ENCODE data around the gene AOX1. TPM values are rescaled to one million over a fixed set of nuclear protein-coding genes. Genes with fewer than 3 reads are reported as not detected.

AOX1 gene
- polyA plus RNA-seq, 1 experiment: 10.2 TPM

- H3K36me3 ChIP-seq (ENCODE audit: control insufficient read depth, insufficient read depth, low read length): no peaks in the 10 kb centered on the region
- DNase-seq (ENCODE audit: low read depth): no peak
- ChIA-PET POLR2A (no interaction called here), CTCF (interaction anchor here (0.6 to 5.6 kb wide), 7 partner anchors 11 to 131 kb away, joined by 3 to 92 read pairs (median 5); no protein-coding TSS in a partner anchor)
- H3K4me3 ChIP-seq (ENCODE audit: low read depth, low read length): no peak overlapping the region
- H3K27me3 ChIP-seq (ENCODE audit: control insufficient read depth, insufficient read depth, low read length): no peaks in the 10 kb centered on the region
- TF ChIP-seq CTCF (IDR thresholded peaks at IDR 0.05; ENCODE audit: insufficient read depth, low read depth, low read length): peak; percentile 31; the same call in 1 of the 2 replicates
Observed at GRCh38 chr2:200615247-200615646, 29.4 kb downstream of the AOX1 start.

GRCh38 chr2:200616193-200616592 lies 30.4 kb downstream of the AOX1 start:
- Histone ChIP-seq H3K36me3 (ENCODE audit: control insufficient read depth, insufficient read depth, low read length) (no peaks in the 10 kb centered on the region), H3K27me3 (ENCODE audit: control insufficient read depth, insufficient read depth, low read length) (no peaks in the 10 kb centered on the region), H3K4me3 (ENCODE audit: low read depth, low read length) (no peak overlapping the region)
- ChIA-PET CTCF (interaction anchor here (0.8 to 5.6 kb wide), 7 partner anchors 10 to 97 kb away, joined by 3 to 92 read pairs (median 5); partner anchors contain the start of gene AOX1), POLR2A (no interaction called here)
- no peak for DNase-seq (ENCODE audit: low read depth)
- no peak for TF ChIP-seq CTCF (IDR thresholded peaks at IDR 0.05; ENCODE audit: insufficient read depth, low read depth, low read length)

DNA sequence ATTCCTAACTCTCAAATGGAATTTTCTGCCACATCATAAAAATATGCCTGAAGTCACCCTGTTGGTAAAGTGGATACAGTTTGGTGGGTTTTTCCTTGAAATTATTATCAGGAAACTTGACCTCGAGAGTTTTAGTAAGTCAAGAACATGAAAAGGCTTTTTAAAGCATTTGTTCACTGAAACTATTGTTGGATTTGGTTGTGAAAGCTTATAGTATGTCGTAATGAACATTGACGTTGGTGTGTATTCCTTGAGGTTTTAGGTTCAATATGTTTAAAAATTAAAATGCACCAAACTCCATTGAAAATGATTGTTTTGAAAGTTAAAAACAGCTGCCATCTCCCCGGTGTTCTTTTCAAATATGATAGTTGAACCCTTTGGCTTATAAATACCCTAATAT lies 30.8 kb downstream of the AOX1 start:
- no peak overlapping the region for H3K4me3 ChIP-seq (ENCODE audit: low read depth, low read length)

DNA sequence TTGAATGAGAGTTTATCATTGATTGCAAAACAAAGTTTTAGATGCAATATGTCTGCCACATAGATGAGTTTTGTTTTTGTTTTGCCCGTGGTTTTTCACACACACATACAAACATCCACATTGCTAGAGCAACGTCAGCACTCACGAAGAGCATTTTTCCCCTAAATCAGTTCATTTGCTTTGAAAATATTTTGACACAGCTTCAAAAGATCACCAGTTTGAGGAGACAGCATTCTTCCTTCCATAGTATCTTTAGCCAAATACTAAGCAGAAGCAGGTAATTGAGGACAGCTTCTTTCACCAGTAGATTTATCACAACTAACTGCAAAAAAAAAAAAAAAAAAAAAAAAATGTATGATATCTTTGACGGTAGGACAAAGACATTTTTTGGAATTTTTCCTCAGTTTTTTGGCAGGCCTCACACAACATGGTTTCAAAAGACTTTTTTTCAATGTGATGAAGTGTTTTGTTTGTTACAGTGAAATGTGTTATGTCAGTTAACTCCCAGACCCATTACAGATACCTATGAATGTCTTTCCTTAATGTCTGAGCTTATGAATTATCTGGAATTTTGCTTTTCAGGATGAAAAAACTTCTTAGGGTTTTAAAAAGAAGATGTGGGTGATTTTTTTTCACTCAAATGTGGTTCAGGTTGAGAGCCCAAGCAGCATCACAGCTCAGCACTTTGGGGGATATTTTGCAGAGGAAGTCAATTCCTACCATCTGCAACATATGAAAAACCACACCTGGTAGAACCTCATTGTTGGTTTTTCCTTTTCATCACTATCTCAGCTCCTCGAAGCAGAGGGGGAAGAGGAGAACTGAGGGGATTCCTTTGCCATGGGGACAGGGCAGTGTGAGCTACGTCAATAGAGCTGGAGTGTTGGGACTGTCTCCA lies 31.6 kb downstream of the AOX1 start:
- no peak overlapping the region for H3K4me3 ChIP-seq (ENCODE audit: low read depth, low read length)
- no peaks in the 10 kb centered on the region for H3K27me3 ChIP-seq (ENCODE audit: control insufficient read depth, insufficient read depth, low read length)
- no peaks in the 10 kb centered on the region for H3K36me3 ChIP-seq (ENCODE audit: control insufficient read depth, insufficient read depth, low read length)
- DNase-seq (ENCODE audit: low read depth): no peak
- no peak for TF ChIP-seq CTCF (IDR thresholded peaks at IDR 0.05; ENCODE audit: insufficient read depth, low read depth, low read length)
- ChIA-PET CTCF (interaction anchor here (0.8 to 5.6 kb wide), 9 partner anchors 32 to 632 kb away, joined by 3 to 92 read pairs (median 4); partner anchors contain the start of gene AOX1), POLR2A (no interaction called here)

More for the DNA sequence above, 30.8 kb downstream of the AOX1 start:
- Histone ChIP-seq H3K36me3 (ENCODE audit: control insufficient read depth, insufficient read depth, low read length) (no peaks in the 10 kb centered on the region), H3K27me3 (ENCODE audit: control insufficient read depth, insufficient read depth, low read length) (no peaks in the 10 kb centered on the region)
- no peak for DNase-seq (ENCODE audit: low read depth)
- ChIA-PET POLR2A (no interaction called here), CTCF (interaction anchor here (1.4 to 5.6 kb wide), 6 partner anchors 9 to 133 kb away, joined by 3 to 92 read pairs (median 7); partner anchors contain the start of gene AOX1)
- no peak for TF ChIP-seq CTCF (IDR thresholded peaks at IDR 0.05; ENCODE audit: insufficient read depth, low read depth, low read length)

DNA sequence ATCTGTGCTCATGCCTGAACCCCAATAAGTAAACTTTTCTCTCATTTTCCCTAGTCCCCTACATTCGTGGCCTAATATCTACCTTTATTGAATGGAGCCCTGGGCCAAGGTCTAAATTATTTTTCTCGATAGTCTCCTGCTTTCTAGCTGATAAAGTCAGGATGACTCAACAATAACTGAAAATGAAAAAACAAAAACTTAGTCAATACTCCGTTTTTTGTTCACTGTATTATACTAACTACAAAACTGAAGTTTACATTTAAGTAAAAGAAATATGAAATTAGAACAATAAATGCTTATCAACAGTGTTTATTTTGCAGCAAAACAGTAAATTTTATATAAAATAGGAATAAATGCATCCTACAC lies 32.2 kb downstream of the AOX1 start:
- Histone ChIP-seq H3K4me3 (ENCODE audit: low read depth, low read length) (no peak overlapping the region), H3K27me3 (ENCODE audit: control insufficient read depth, insufficient read depth, low read length) (no peaks in the 10 kb centered on the region), H3K36me3 (ENCODE audit: control insufficient read depth, insufficient read depth, low read length) (no peaks in the 10 kb centered on the region)
- DNase-seq (ENCODE audit: low read depth): no peak
- CTCF ChIA-PET: interaction anchor here (0.8 to 5.6 kb wide), 10 partner anchors 32 to 645 kb away, joined by 3 to 92 read pairs (median 4); partner anchors contain the start of gene AOX1
- POLR2A ChIA-PET: no interaction called here
- TF ChIP-seq CTCF (IDR thresholded peaks at IDR 0.05; ENCODE audit: insufficient read depth, low read depth, low read length): no peak
